Endothelial cell of umbilical vein (primary cell): ENCODE results near the gene DHRS7B. TPM values are rescaled to one million over a fixed set of nuclear protein-coding genes. Genes with fewer than 3 reads are reported as not detected.

Experiments
- BruUV-seq: library from RNA; stranded (reverse); fragments of 400-500 nt; replicated peaks from 2 replicates; lab custom pipeline; 2021; lab: Mats Ljungman, UMichigan
- CTCF ChIA-PET: fragments of 300-600, 350-600 bp; sonication (Branson Sonifier 250); formaldehyde crosslinking; loops from one replicate; lab custom pipeline; 2021; ENCODE audit warnings: antibody characterized with exemption, inconsistent platforms; lab: Charles Lee
- POLR2A ChIA-PET: fragments of 300-600, 350-600 bp; sonication (Branson Sonifier 250); formaldehyde crosslinking; loops from one replicate; lab custom pipeline; 2021; ENCODE audit warnings: antibody characterized with exemption, inconsistent platforms; lab: Charles Lee
- DNase-seq: peaks from one replicate; pipeline ENCODE4 v3.0.0-alpha.2; 2011; ENCODE audit warnings: low read depth, low spot score
- FAIRE-seq: peaks from 2 replicates; lab custom pipeline; 2011; peaks lifted over from hg19 to GRCh38; lab: Jason Lieb, UNC
- H2AFZ ChIP-seq: 2 replicates; pipeline ENCODE4 v1.6.0; 2012; ENCODE audit warnings: low read depth, low read length, control low read depth, inconsistent platforms
- H3K27ac ChIP-seq: 2 replicates; pipeline ENCODE4 v1.5.1; 2011; ENCODE audit warnings: low read depth, mild to moderate bottlenecking, control low read depth, low read length, moderate library complexity; ENCODE audit not compliant: insufficient read depth
- H3K27me3 ChIP-seq, 2 experiments: 2 replicates each; pipeline versions ENCODE4 v1.6.0 to v1.6.1; 2011; ENCODE audit warnings: low read length in 2 of 2, mixed read lengths in 1 of 2; ENCODE audit not compliant: control insufficient read depth in 2 of 2, insufficient read depth in 2 of 2
- H3K36me3 ChIP-seq, 2 experiments: 2 replicates in 1 of 2; 3 replicates in 1 of 2; pipeline ENCODE4 v1.5.1; 2011; ENCODE audit warnings: low read length in 2 of 2, mild to moderate bottlenecking in 1 of 2, moderate library complexity in 1 of 2; ENCODE audit not compliant: control insufficient read depth in 2 of 2, insufficient read depth in 2 of 2; ENCODE audit errors: extremely low read depth in 1 of 2
- H3K4me1 ChIP-seq: 3 replicates; pipeline ENCODE4 v1.5.1; 2011; ENCODE audit warnings: mild to moderate bottlenecking, low read length; ENCODE audit not compliant: control insufficient read depth, insufficient read depth; ENCODE audit errors: extremely low read depth
- H3K4me2 ChIP-seq: 2 replicates; pipeline ENCODE4 v1.6.1; 2011; ENCODE audit warnings: low read length, control low read depth, mixed read lengths; ENCODE audit not compliant: insufficient read depth
- H3K4me3 ChIP-seq, 3 experiments: fragments of 200-600 bp in 1 of 3; sonication (generic), shearing (Covaris generic) in 1 of 3; replicated peaks in 1 of 3; 2 replicates each; pipeline ENCODE4 v1.5.1; 2011 to 2016; ENCODE audit warnings: control low read depth in 3 of 3, low read length in 3 of 3, mild to moderate bottlenecking in 2 of 3, inconsistent platforms in 1 of 3, low read depth in 1 of 3, moderate library complexity in 1 of 3; ENCODE audit not compliant: insufficient read depth in 1 of 3
- H3K79me2 ChIP-seq: 2 replicates; pipeline ENCODE4 v1.6.0; 2012; ENCODE audit warnings: low read length, inconsistent platforms; ENCODE audit not compliant: control insufficient read depth, insufficient read depth
- H3K9ac ChIP-seq: replicated peaks from 2 replicates; pipeline ENCODE3; 2011; ENCODE audit warnings: low read length, control low read depth; ENCODE audit not compliant: insufficient read depth; ENCODE audit errors: extremely low read depth
- H3K9me1 ChIP-seq: replicated peaks from 3 replicates; pipeline ENCODE4 v1.6.0; 2011; ENCODE audit warnings: mild to moderate bottlenecking, low read length; ENCODE audit not compliant: control insufficient read depth, insufficient read depth; ENCODE audit errors: extremely low read depth
- H3K9me3 ChIP-seq: replicated peaks from 2 replicates; pipeline ENCODE4 v1.5.1; 2012; ENCODE audit warnings: low read length, inconsistent platforms; ENCODE audit not compliant: control insufficient read depth, insufficient read depth
- H4K20me1 ChIP-seq: replicated peaks from 2 replicates; pipeline ENCODE3; 2011; ENCODE audit warnings: mild to moderate bottlenecking, low read length; ENCODE audit not compliant: control insufficient read depth, insufficient read depth; ENCODE audit errors: extremely low read depth
- EZH2 ChIP-seq: IDR thresholded peaks from 2 replicates; pipeline ENCODE4 v1.6.1; 2012; ENCODE audit warnings: borderline replicate concordance, low read depth, mild to moderate bottlenecking, moderate library complexity, low read length, inconsistent platforms; ENCODE audit not compliant: severe bottlenecking
- FOS ChIP-seq: IDR thresholded peaks from 2 replicates; pipeline ENCODE4 v1.6.1; 2011; ENCODE audit warnings: mild to moderate bottlenecking, low read length, moderate library complexity, borderline replicate concordance; ENCODE audit not compliant: insufficient read depth
- GATA2 ChIP-seq: IDR thresholded peaks from 2 replicates; pipeline ENCODE4 v1.7.0; 2011; ENCODE audit warnings: low read depth, mild to moderate bottlenecking, moderate library complexity, mixed read lengths, low read length; ENCODE audit not compliant: insufficient read length, insufficient read depth
- JUN ChIP-seq: IDR thresholded peaks from 2 replicates; pipeline ENCODE4 v1.6.1; 2011; ENCODE audit warnings: borderline replicate concordance, low read depth; ENCODE audit not compliant: insufficient read length, insufficient read depth
- MYC ChIP-seq: IDR thresholded peaks from one replicate; pipeline ENCODE4 v1.6.1; 2011; ENCODE audit warnings: mild to moderate bottlenecking, low read depth, low read length
- POLR2A ChIP-seq: IDR thresholded peaks from 2 replicates; pipeline ENCODE4 v1.6.1; 2012; ENCODE audit warnings: low read depth, mild to moderate bottlenecking, control low read depth, low read length
- POLR2AphosphoS5 ChIP-seq: IDR thresholded peaks from 2 replicates; pipeline ENCODE4 v1.6.1; 2012; ENCODE audit warnings: low read depth, mild to moderate bottlenecking, control low read depth, low read length, moderate library complexity; ENCODE audit not compliant: insufficient read depth
- dilution Hi-C: fragments of 300-500 bp; cut with MboI; formaldehyde crosslinking; loops from one replicate; pipeline ENCODE4 v1.15.0; 2019; ENCODE audit warnings: low sequenced_read_pairs; ENCODE audit not compliant: extremely low pct_ligation_motif_present
- intact Hi-C: fragments of 100-400 bp; cut with micrococcal nuclease; formaldehyde crosslinking; loops from one replicate; pipeline ENCODE4 v1.10.0; 2022
- polyA plus RNA-seq, 4 experiments: library from polyadenylated mRNA; depleted of rRNA in 3 of 4; stranded (reverse) in 3 of 4; unstranded in 1 of 4; fragments of >200 nt; gene quantifications; 2 replicates each; pipeline versions ENCODE4 v1.2.1 to v1.2.3, GENCODE V29; 2011 to 2012; ENCODE audit warnings: missing spikeins in 1 of 4
- total RNA-seq: library from RNA; stranded (reverse); gene quantifications from 2 replicates; pipeline ENCODE4 v1.2.3, GENCODE V29; 2021
- TF ChIP-seq, protein P1 (sequence below), 2 donors: IDR thresholded peaks; 1 replicate in 1 of 2; 2 replicates in 1 of 2; pipeline ENCODE4 v1.5.1; 2011; ENCODE audit warnings: low read length in 2 of 2, mild to moderate bottlenecking in 2 of 2, moderate library complexity in 2 of 2, control low read depth in 1 of 2, inconsistent platforms in 1 of 2, low read depth in 1 of 2; ENCODE audit not compliant: insufficient read depth in 1 of 2; ENCODE audit errors: extremely low read depth in 1 of 2
- TF ChIP-seq, protein P2 (sequence below): IDR thresholded peaks from 2 replicates; pipeline ENCODE4 v1.6.1; 2011; ENCODE audit not compliant: insufficient read depth, insufficient read length

DHRS7B gene
- total and polyA plus RNA-seq, 2 donors (not counting 3 experiments of a cell fraction or from before 2014, with no cell fraction given), result 14.0 to 28.1 TPM

DNA sequence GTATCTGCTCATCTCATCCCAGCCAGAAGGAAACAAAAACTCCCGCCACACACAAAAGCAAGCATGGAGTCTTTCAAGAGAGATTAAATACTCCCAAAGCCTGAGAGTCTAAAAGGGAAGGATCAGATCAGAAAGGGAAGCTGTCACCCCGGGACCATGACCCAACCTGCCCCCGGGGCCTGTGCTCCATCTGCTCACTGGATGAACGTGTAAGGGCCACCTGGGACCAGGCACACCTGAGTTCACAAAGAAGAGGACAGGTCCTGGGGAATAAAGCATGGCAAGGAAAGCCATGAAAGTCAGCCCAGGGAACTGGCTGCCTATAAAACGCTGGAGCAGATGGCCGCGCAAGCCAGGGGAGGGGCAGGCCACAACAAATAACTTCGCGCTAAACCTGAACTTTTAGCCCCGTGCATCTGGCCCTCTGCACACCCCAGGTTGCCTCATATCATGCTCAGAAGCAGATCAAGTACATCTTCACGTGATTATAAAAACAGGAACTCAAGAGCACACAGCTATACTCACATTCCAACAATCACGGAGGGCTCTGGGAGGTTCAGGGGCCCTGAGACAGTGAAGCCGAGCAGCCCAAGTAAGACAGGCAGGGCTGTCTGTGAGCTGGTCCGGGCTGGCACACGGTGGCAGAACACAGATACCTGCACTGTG is 83.8 kb downstream of the DHRS7B start:
- ChIA-PET CTCF (interaction anchor here (4.5 kb wide), 1 partner anchor 82 kb away, joined by 35 read pairs; no protein-coding TSS in a partner anchor), POLR2A (no interaction called here)
- H3K9me3 ChIP-seq, result no peaks in the 10 kb centered on the region
- no peaks in the 10 kb centered on the region for H3K9me1 ChIP-seq
- H3K27ac ChIP-seq, result no peak overlapping the region
- intact Hi-C loops, result loop anchor here (10.0 kb wide), 1 partner anchor 46 kb away; no protein-coding TSS in a partner anchor
- H3K4me1 ChIP-seq, result peaks cover 19% of the 10 kb centered on the region
- dilution Hi-C loops, result no loop called here
- no peak overlapping the region for H3K4me3 ChIP-seq
- peaks cover 85% of the 10 kb centered on the region for H3K79me2 ChIP-seq
- DNase-seq, result no peak
- TF ChIP-seq GATA2 (no peak), POLR2AphosphoS5 (no peak), FOS (no peak), EZH2 (no peak)
- H3K27me3 ChIP-seq, result no peaks in the 10 kb centered on the region
- H3K36me3 ChIP-seq, result peaks cover 2 to 10% of the 10 kb centered on the region in 2 experiments
- no peak overlapping the region for H2AFZ ChIP-seq
- no TSS peak for BruUV-seq
- no peak overlapping the region for H3K4me2 ChIP-seq
- H4K20me1 ChIP-seq, result no peaks in the 10 kb centered on the region
- H3K9ac ChIP-seq, result no peak overlapping the region
- no peak for FAIRE-seq

DNA sequence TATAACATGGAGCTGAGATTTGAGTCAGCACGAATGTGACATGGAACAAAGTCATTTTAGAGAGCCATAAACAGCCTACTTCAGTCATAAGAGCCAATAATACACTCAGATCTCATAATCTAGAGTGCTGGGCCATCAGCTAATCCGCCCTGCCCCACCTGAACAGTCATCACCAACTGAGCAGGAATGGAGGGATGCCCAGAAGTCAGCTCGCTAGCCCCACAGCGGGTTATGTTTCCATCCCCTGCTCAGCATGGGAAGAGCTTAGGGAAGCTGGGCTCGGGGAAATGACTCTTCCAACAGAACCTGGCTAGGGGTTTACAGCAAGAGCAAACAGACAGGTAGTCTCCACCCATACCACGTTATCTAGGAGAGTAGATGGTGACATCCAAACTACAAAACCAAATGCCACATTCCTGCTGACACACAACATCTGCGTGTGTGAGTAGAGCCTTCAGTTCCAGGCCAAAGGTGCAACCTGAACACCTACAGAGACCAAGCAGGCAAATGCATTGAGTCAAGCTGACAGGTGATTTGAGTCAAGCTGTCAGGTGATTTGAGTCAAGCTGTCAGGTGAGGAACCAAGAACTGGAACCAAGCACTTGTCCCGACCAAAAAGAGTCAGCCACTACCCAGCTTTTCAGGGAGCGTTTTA is 85.2 kb downstream of the DHRS7B start:
- H4K20me1 ChIP-seq, result no peaks in the 10 kb centered on the region
- ChIA-PET POLR2A (no interaction called here), CTCF (interaction anchor here (1.5 to 4.5 kb wide), 2 partner anchors 12 to 83 kb away, joined by 3 to 35 read pairs; no protein-coding TSS in a partner anchor)
- no peak for TF ChIP-seq POLR2AphosphoS5
- TF ChIP-seq, protein P1, sequence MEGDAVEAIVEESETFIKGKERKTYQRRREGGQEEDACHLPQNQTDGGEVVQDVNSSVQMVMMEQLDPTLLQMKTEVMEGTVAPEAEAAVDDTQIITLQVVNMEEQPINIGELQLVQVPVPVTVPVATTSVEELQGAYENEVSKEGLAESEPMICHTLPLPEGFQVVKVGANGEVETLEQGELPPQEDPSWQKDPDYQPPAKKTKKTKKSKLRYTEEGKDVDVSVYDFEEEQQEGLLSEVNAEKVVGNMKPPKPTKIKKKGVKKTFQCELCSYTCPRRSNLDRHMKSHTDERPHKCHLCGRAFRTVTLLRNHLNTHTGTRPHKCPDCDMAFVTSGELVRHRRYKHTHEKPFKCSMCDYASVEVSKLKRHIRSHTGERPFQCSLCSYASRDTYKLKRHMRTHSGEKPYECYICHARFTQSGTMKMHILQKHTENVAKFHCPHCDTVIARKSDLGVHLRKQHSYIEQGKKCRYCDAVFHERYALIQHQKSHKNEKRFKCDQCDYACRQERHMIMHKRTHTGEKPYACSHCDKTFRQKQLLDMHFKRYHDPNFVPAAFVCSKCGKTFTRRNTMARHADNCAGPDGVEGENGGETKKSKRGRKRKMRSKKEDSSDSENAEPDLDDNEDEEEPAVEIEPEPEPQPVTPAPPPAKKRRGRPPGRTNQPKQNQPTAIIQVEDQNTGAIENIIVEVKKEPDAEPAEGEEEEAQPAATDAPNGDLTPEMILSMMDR (IDR thresholded peaks at IDR 0.05; ENCODE audit: extremely low read depth in 1 of 2, insufficient read depth in 1 of 2, low read depth in 1 of 2, low read length in 2 of 2), result no peak
- no peak for TF ChIP-seq JUN
- no peak for TF ChIP-seq MYC
- TF ChIP-seq, protein P2, sequence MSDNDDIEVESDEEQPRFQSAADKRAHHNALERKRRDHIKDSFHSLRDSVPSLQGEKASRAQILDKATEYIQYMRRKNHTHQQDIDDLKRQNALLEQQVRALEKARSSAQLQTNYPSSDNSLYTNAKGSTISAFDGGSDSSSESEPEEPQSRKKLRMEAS, result no peak
- no peak for TF ChIP-seq POLR2A
- no peak for TF ChIP-seq EZH2
- TF ChIP-seq GATA2, result no peak
- TF ChIP-seq FOS, result no peak
- DNase-seq (no peak), FAIRE-seq (no peak)
- H3K9me3 ChIP-seq, result no peaks in the 10 kb centered on the region
- H3K4me2 ChIP-seq, result peak overlapping the region; percentile 98
- peaks cover 20% of the 10 kb centered on the region for H3K4me1 ChIP-seq
- peaks cover 78% of the 10 kb centered on the region for H3K79me2 ChIP-seq
- H2AFZ ChIP-seq, result no peak overlapping the region
- dilution Hi-C loops, result no loop called here
- H3K4me3 ChIP-seq, result no peak overlapping the region
- H3K27ac ChIP-seq, result no peak overlapping the region
- BruUV-seq, result no TSS peak
- H3K9me1 ChIP-seq, result no peaks in the 10 kb centered on the region
- H3K9ac ChIP-seq, result no peak overlapping the region
- intact Hi-C loops, result loop anchor here (10.0 kb wide), 1 partner anchor 47 kb away; no protein-coding TSS in a partner anchor
- peaks cover 2 to 10% of the 10 kb centered on the region in 2 experiments for H3K36me3 ChIP-seq
- H3K27me3 ChIP-seq, result no peaks in the 10 kb centered on the region
